ENCODE results near the gene ALLC.

DNA sequence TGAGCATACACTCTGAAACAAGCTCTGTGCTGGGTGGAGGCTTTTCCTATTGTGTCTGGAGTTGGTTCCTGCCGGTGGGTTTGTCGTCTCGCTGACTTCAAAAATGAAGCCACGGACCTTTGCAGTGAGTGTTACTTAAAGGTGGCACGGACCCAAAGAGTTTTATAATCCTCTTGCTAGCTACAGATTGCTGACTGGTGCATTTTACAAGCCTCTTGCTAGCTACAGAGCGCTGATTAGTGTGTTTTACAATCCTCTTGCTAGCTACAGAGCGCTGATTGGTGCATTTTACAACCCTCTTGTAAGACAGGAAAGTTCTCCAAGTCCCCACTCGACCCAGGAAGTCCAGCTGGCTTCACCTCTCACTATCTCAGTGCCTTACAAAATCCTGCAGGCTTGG is 60.7 kb downstream of the ALLC start:
- TF ChIP-seq, protein P1, sequence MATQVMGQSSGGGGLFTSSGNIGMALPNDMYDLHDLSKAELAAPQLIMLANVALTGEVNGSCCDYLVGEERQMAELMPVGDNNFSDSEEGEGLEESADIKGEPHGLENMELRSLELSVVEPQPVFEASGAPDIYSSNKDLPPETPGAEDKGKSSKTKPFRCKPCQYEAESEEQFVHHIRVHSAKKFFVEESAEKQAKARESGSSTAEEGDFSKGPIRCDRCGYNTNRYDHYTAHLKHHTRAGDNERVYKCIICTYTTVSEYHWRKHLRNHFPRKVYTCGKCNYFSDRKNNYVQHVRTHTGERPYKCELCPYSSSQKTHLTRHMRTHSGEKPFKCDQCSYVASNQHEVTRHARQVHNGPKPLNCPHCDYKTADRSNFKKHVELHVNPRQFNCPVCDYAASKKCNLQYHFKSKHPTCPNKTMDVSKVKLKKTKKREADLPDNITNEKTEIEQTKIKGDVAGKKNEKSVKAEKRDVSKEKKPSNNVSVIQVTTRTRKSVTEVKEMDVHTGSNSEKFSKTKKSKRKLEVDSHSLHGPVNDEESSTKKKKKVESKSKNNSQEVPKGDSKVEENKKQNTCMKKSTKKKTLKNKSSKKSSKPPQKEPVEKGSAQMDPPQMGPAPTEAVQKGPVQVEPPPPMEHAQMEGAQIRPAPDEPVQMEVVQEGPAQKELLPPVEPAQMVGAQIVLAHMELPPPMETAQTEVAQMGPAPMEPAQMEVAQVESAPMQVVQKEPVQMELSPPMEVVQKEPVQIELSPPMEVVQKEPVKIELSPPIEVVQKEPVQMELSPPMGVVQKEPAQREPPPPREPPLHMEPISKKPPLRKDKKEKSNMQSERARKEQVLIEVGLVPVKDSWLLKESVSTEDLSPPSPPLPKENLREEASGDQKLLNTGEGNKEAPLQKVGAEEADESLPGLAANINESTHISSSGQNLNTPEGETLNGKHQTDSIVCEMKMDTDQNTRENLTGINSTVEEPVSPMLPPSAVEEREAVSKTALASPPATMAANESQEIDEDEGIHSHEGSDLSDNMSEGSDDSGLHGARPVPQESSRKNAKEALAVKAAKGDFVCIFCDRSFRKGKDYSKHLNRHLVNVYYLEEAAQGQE (IDR thresholded peaks at IDR 0.05; ENCODE audit: unreplicated experiment): no peak
- TF ChIP-seq CREB1 (CRISPR knock-in tag; IDR thresholded peaks at IDR 0.05; ENCODE audit: low read depth): no peak
- TF ChIP-seq, protein P2, sequence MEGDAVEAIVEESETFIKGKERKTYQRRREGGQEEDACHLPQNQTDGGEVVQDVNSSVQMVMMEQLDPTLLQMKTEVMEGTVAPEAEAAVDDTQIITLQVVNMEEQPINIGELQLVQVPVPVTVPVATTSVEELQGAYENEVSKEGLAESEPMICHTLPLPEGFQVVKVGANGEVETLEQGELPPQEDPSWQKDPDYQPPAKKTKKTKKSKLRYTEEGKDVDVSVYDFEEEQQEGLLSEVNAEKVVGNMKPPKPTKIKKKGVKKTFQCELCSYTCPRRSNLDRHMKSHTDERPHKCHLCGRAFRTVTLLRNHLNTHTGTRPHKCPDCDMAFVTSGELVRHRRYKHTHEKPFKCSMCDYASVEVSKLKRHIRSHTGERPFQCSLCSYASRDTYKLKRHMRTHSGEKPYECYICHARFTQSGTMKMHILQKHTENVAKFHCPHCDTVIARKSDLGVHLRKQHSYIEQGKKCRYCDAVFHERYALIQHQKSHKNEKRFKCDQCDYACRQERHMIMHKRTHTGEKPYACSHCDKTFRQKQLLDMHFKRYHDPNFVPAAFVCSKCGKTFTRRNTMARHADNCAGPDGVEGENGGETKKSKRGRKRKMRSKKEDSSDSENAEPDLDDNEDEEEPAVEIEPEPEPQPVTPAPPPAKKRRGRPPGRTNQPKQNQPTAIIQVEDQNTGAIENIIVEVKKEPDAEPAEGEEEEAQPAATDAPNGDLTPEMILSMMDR (conservative IDR thresholded peaks at IDR 0.05; ENCODE audit: low read depth in 2 of 2): no peak
- no peak for TF ChIP-seq EZH2phosphoT487 (IDR thresholded peaks at IDR 0.05; ENCODE audit: unreplicated experiment)
- no peak for TF ChIP-seq POLR2AphosphoS5 (IDR thresholded peaks at IDR 0.05; ENCODE audit: low read depth)
- no peak for TF ChIP-seq EZH2 (IDR thresholded peaks at IDR 0.05; ENCODE audit: low read depth, unreplicated experiment)
- TF ChIP-seq STAT1 (IDR thresholded peaks at IDR 0.05; ENCODE audit: unreplicated experiment): no peak
- TF ChIP-seq JUNB (IDR thresholded peaks at IDR 0.05; ENCODE audit: unreplicated experiment): no peak
- TF ChIP-seq ZNF114 (CRISPR knock-in tag; IDR thresholded peaks at IDR 0.05): no peak
- TF ChIP-seq ZNF331 (CRISPR knock-in tag; IDR thresholded peaks at IDR 0.05; ENCODE audit: low read depth): no peak

Data from GM23338 (cell line).